Measurements from ENCODE around the gene LAMA1. TPM values are rescaled to one million over a fixed set of nuclear protein-coding genes. Genes with fewer than 3 reads are reported as not detected.

Gene LAMA1
- total and polyA plus RNA-seq, 10 donors, result 0.20 to 2.3 (median 0.63) TPM

GRCh38 chr18:6994771-6995430 is 122.7 kb downstream of the LAMA1 start:
- H3K4me1 ChIP-seq, result no peaks in the 10 kb centered on the region

GRCh38 chr18:6994056-6994770 is 123.4 kb downstream of the LAMA1 start:
- Histone ChIP-seq H3K36me3 (no peaks in the 10 kb centered on the region), H3K27me3 (replicated peaks in 1 of 7) (no peaks in the 10 kb centered on the region), H3K4me3 (no peak overlapping the region), H3K9me3 (no peaks in the 10 kb centered on the region), H3K27ac (no peak overlapping the region), H3K4me1 (no peaks in the 10 kb centered on the region)
- WGBS, 5 donors, result 82 to 86% (median 83%) methylated on average over 7 of the region's 7 CpGs
- DNase-seq, result no peak
- TF ChIP-seq POLR2AphosphoS5 (IDR thresholded peaks at IDR 0.05) (no peak), POLR2A (IDR thresholded peaks at IDR 0.05) (no peak), CTCF (IDR thresholded peaks at IDR 0.05 in 8 of 11, conservative IDR thresholded peaks at IDR 0.05 in 3 of 11) (no peak)
- intact Hi-C loops (cut with DNase I; ENCODE audit: low total_unique reads), result no loop called here

More at GRCh38 chr18:6994771-6995430, 122.7 kb downstream of the LAMA1 start:
- DNase-seq, result no peak
- TF ChIP-seq POLR2A (IDR thresholded peaks at IDR 0.05) (no peak), POLR2AphosphoS5 (IDR thresholded peaks at IDR 0.05) (no peak)
- WGBS, 5 donors, result 18 to 52% (median 30%) methylated on average over 7 of the region's 7 CpGs
- intact Hi-C loops (cut with DNase I; ENCODE audit: low total_unique reads), result no loop called here
- H3K27ac ChIP-seq, result no peak overlapping the region
- no peaks in the 10 kb centered on the region for H3K36me3 ChIP-seq
- H3K4me3 ChIP-seq, result no peak overlapping the region
- H3K27me3 ChIP-seq (replicated peaks in 1 of 7), result no peaks in the 10 kb centered on the region
- H3K9me3 ChIP-seq, result no peaks in the 10 kb centered on the region

DNA sequence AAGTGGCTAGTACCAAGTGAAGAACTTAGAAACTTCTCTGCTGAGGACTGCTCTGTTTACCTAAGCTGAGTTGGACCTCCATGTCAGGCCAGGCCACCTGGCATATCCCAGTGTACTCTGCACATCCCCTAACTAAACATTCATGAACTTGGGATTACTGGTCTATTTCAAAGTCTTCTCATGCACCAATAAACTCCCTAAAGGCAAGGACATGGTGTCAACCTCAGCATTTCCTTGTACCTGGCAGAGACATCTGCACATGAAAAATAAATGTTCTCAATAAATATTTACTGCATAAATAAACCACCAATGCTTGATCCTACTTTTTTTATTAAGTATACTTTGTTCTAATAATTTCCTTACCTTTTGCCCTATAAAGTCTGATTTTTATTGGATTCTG is 124.8 kb downstream of the LAMA1 start:
- H3K4me3 ChIP-seq, result no peak overlapping the region
- H3K4me1 ChIP-seq, result no peaks in the 10 kb centered on the region
- H3K27me3 ChIP-seq (replicated peaks in 1 of 7), result no peaks in the 10 kb centered on the region
- TF ChIP-seq CTCF (IDR thresholded peaks at IDR 0.05 in 8 of 11, conservative IDR thresholded peaks at IDR 0.05 in 3 of 11), result no peak
- no peak for TF ChIP-seq POLR2AphosphoS5 (IDR thresholded peaks at IDR 0.05)
- no peak for TF ChIP-seq POLR2A (IDR thresholded peaks at IDR 0.05)
- no peak for DNase-seq
- H3K9me3 ChIP-seq, result no peaks in the 10 kb centered on the region
- intact Hi-C loops (cut with DNase I; ENCODE audit: low total_unique reads), result no loop called here
- H3K36me3 ChIP-seq, result no peaks in the 10 kb centered on the region
- no peak overlapping the region for H3K27ac ChIP-seq

- intact Hi-C loops (cut with DNase I; ENCODE audit: low total_unique reads), result no loop called here
- TF ChIP-seq POLR2AphosphoS5 (IDR thresholded peaks at IDR 0.05) (no peak), POLR2A (IDR thresholded peaks at IDR 0.05) (no peak), CTCF (IDR thresholded peaks at IDR 0.05 in 8 of 11, conservative IDR thresholded peaks at IDR 0.05 in 3 of 11) (no peak)
Measured at GRCh38 chr18:6983366-6983765, 134.2 kb downstream of the LAMA1 start.

More at GRCh38 chr18:6983366-6983765, 134.2 kb downstream of the LAMA1 start:
- H3K9me3 ChIP-seq, result no peaks in the 10 kb centered on the region
- no peak overlapping the region for H3K27ac ChIP-seq
- no peaks in the 10 kb centered on the region for H3K27me3 ChIP-seq (replicated peaks in 1 of 7)
- WGBS, 5 donors, result 72 to 96% (median 78%) methylated on average over 7 of the region's 7 CpGs
- DNase-seq, result no peak
- no peaks in the 10 kb centered on the region for H3K36me3 ChIP-seq
- H3K4me1 ChIP-seq, result no peaks in the 10 kb centered on the region
- no peak overlapping the region for H3K4me3 ChIP-seq
